Left ventricle myocardium inferior (tissue), 1 donor: ENCODE measurements around the gene MSH6. TPM values are rescaled to one million over a fixed set of nuclear protein-coding genes. Genes with fewer than 3 reads are reported as not detected.

ENCODE experiments used
- DNase-seq: peaks from one replicate; pipeline ENCODE4 v3.0.0-alpha.2; 2020
- H3K27ac ChIP-seq: fragments of 200-600 bp; replicated peaks from 2 replicates; pipeline ENCODE4 v1.8.0; 2021
- H3K27me3 ChIP-seq: fragments of 200-600 bp; 2 replicates; pipeline ENCODE4 v1.8.0; 2021; ENCODE audit warnings: low read depth
- H3K36me3 ChIP-seq: fragments of 200-600 bp; 2 replicates; pipeline ENCODE4 v1.8.0; 2021
- H3K4me1 ChIP-seq: fragments of 200-600 bp; 2 replicates; pipeline ENCODE4 v1.8.0; 2021
- H3K4me3 ChIP-seq: fragments of 200-600 bp; 2 replicates; pipeline ENCODE4 v1.8.0; 2021; ENCODE audit warnings: mild to moderate bottlenecking, moderate library complexity
- H3K9me3 ChIP-seq: fragments of 200-600 bp; replicated peaks from 2 replicates; pipeline ENCODE4 v1.8.0; 2021
- intact Hi-C: fragments of 100-400 bp; cut with micrococcal nuclease; formaldehyde crosslinking; loops from one replicate; pipeline ENCODE4 v1.11.0; 2022
- total RNA-seq: library from RNA; stranded (reverse); fragmentation: NEBNext Ultra II Directional; extraction: Animal tissue kit (Norgen Biotek cat#: 25700); gene quantifications from one replicate; pipeline ENCODE4 v1.2.1, GENCODE V29; 2021
- TF ChIP-seq, protein P1 (sequence below): fragments of 200-600 bp; IDR thresholded peaks from 2 replicates; pipeline ENCODE4 v1.8.0; 2021; ENCODE audit warnings: antibody characterized with exemption, mild to moderate bottlenecking, borderline replicate concordance
- donor health status: DM: no; HTN: yes; CAD: no; lungs with severe emphysema.

MSH6 gene
- total RNA-seq, 1 donor from 2014 or later: 21.5 TPM

GRCh38 chr2:47819834-47820233 lies 36.9 kb downstream of the MSH6 start:
- Histone ChIP-seq H3K36me3 (peaks cover 90% of the 10 kb centered on the region), H3K4me3 (no peak overlapping the region)
- TF ChIP-seq, protein P1, sequence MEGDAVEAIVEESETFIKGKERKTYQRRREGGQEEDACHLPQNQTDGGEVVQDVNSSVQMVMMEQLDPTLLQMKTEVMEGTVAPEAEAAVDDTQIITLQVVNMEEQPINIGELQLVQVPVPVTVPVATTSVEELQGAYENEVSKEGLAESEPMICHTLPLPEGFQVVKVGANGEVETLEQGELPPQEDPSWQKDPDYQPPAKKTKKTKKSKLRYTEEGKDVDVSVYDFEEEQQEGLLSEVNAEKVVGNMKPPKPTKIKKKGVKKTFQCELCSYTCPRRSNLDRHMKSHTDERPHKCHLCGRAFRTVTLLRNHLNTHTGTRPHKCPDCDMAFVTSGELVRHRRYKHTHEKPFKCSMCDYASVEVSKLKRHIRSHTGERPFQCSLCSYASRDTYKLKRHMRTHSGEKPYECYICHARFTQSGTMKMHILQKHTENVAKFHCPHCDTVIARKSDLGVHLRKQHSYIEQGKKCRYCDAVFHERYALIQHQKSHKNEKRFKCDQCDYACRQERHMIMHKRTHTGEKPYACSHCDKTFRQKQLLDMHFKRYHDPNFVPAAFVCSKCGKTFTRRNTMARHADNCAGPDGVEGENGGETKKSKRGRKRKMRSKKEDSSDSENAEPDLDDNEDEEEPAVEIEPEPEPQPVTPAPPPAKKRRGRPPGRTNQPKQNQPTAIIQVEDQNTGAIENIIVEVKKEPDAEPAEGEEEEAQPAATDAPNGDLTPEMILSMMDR: no peak

DNA sequence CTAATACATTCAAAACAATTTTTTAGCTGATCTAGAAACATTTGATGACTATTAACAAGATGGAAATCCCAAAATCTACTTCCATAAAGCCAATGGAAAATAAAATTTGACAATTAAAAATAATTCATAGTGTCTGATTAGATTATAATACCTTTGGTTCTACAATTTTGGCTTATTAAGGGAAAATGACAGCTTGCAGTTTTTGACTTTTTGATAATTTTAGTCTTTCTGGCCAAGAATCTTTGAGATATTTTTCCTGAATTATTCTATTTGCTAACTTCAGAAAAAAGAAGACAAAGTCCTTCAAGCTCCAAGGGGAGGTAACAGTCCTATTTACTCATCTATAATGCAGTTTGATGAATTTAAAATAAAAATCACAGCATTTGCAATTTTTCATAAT lies 39.6 kb downstream of the MSH6 start:
- no peak overlapping the region for H3K4me3 ChIP-seq
- TF ChIP-seq, protein P1: no peak
- no peaks in the 10 kb centered on the region for H3K4me1 ChIP-seq
- no peak for DNase-seq
- H3K9me3 ChIP-seq: no peaks in the 10 kb centered on the region
- H3K27ac ChIP-seq: no peak overlapping the region
- peaks cover 82% of the 10 kb centered on the region for H3K36me3 ChIP-seq
- intact Hi-C loops: no loop called here
- H3K27me3 ChIP-seq: no peaks in the 10 kb centered on the region

More at GRCh38 chr2:47819834-47820233, 36.9 kb downstream of the MSH6 start:
- no peaks in the 10 kb centered on the region for H3K9me3 ChIP-seq
- no peak for DNase-seq
- intact Hi-C loops: no loop called here
- no peaks in the 10 kb centered on the region for H3K27me3 ChIP-seq
- H3K4me1 ChIP-seq: no peaks in the 10 kb centered on the region
- H3K27ac ChIP-seq: no peak overlapping the region

DNA sequence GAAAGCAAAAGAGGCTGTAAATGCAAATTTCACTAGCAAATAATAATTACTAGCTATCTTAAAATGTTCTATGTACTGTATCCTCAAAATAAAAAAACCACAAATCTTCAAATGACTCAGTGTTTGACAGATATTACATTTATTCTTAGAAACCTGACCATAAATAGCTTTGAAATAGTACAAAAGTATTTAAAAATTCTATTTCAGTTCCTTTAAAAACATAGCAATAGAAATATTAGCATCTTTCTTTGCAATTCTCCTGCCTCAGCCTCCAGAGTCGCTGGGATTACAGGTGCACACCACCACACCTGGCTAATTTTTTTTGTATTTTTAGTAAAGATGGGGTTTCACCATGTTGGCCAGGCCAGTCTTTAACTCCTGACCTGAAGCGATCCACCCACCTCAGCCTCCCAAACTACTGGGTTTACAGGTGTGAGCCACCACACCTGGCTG lies 50.6 kb downstream of the MSH6 start:
- TF ChIP-seq, protein P1: no peak
- Histone ChIP-seq H3K27me3 (no peaks in the 10 kb centered on the region), H3K36me3 (peaks cover 97% of the 10 kb centered on the region), H3K4me3 (no peak overlapping the region), H3K27ac (no peak overlapping the region), H3K9me3 (no peaks in the 10 kb centered on the region), H3K4me1 (peaks cover 2% of the 10 kb centered on the region)
- no peak for DNase-seq
- intact Hi-C loops: no loop called here

- H3K27ac ChIP-seq: no peak overlapping the region
- H3K27me3 ChIP-seq: no peaks in the 10 kb centered on the region
- intact Hi-C loops: no loop called here
- peaks cover 65% of the 10 kb centered on the region for H3K36me3 ChIP-seq
- H3K4me1 ChIP-seq: peaks cover 20% of the 10 kb centered on the region
- no peak overlapping the region for H3K4me3 ChIP-seq
- TF ChIP-seq, protein P1: no peak
- no peak for DNase-seq
- no peaks in the 10 kb centered on the region for H3K9me3 ChIP-seq
Measured at GRCh38 chr2:47838249-47838648, 55.3 kb downstream of the MSH6 start.

GRCh38 chr2:47838686-47839085 lies 55.7 kb downstream of the MSH6 start:
- H3K36me3 ChIP-seq: peaks cover 61% of the 10 kb centered on the region
- H3K4me1 ChIP-seq: peaks cover 24% of the 10 kb centered on the region
- DNase-seq: no peak
- no peaks in the 10 kb centered on the region for H3K27me3 ChIP-seq
- no peak overlapping the region for H3K27ac ChIP-seq
- intact Hi-C loops: no loop called here
- H3K4me3 ChIP-seq: no peak overlapping the region
- no peaks in the 10 kb centered on the region for H3K9me3 ChIP-seq
- TF ChIP-seq, protein P1: no peak
